Measurements from ENCODE around the gene LRRC28.

Gene LRRC28

DNA sequence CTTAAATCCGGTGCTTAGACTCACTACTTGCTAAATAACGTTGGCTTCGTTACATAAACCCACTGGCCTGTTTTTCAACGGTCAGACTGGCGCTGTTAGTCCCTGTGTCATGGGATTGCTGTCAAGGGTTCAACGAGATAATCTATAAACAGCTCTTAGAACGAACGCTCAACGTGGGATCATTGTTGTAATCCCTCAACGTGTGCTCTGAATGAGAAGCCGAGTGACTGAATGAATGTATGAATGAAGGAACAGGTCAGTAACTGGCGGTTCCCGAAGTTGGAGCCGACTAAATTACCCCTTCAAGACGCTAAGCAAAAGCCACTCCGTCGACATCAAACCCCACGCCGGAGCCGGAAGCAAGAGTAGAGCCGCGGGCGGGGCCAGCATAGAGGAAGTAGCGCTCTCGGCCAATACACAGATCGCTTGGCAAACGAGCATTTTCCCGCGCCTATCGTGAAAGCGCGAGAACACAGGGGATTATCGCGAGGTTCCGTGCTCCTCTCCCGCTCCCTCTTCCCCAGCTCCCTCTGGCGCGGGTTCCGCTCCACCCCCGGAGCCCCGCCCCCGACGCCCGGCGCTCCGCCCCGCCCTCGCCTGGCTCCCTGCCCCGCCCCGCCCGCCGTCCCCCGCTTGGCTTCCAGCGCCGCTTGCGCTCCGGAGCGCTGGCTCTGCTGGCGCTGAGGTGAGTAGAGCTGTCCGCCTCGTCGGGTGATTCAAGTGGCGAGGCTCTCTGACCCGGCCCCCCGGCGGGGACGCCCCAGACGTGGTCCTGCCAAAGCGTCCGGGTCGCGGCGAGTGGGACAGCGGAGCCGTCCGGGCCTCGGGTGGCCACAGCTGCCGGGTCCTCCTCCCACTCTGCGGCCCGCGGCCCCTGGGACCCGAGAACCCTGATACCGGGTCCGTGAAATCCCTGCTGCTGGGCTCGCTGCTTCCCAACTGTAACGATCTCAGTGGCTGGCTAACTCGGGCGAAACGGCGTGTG is at the start of gene LRRC28:
Gene LRRC28 (plus strand): TSS at position 625 of the 985 bp plus-strand sequence. CDS start 4,477 bp downstream, outside the sequence.
- DNase-seq (ENCODE audit: low read depth) = peak; percentile 96
- H3K4me3 ChIP-seq (ENCODE audit: low read depth, low read length) = peak within 1 kb of the TSS; percentile 75
- TF ChIP-seq, protein P1, sequence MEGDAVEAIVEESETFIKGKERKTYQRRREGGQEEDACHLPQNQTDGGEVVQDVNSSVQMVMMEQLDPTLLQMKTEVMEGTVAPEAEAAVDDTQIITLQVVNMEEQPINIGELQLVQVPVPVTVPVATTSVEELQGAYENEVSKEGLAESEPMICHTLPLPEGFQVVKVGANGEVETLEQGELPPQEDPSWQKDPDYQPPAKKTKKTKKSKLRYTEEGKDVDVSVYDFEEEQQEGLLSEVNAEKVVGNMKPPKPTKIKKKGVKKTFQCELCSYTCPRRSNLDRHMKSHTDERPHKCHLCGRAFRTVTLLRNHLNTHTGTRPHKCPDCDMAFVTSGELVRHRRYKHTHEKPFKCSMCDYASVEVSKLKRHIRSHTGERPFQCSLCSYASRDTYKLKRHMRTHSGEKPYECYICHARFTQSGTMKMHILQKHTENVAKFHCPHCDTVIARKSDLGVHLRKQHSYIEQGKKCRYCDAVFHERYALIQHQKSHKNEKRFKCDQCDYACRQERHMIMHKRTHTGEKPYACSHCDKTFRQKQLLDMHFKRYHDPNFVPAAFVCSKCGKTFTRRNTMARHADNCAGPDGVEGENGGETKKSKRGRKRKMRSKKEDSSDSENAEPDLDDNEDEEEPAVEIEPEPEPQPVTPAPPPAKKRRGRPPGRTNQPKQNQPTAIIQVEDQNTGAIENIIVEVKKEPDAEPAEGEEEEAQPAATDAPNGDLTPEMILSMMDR (IDR thresholded peaks at IDR 0.05; ENCODE audit: low read depth, low read length, missing control alignments) = no peak

DNA sequence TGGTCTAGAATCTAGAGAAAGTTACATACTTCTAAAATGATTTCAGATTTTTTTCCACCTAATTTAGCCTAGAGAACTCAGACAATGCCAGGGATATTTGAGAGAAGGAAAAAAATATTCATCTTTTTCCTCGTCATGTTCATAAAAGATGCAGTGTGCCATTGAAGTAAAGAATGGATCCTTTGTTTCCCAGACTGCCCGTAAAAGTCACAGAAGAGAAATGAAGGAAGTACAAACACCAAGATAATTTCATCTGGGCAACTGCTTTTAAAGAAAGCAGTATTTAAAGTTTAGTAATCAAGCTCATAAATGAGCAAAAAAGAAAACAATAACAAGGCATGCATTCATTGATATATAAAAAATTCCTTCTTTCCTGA is 49.1 kb upstream of the LRRC28 start:
- DNase-seq (ENCODE audit: low read depth) = no peak
- H3K4me3 ChIP-seq (ENCODE audit: low read depth, low read length) = no peak overlapping the region
- TF ChIP-seq, protein P1 (IDR thresholded peaks at IDR 0.05; ENCODE audit: low read depth, low read length, missing control alignments) = no peak

DNA sequence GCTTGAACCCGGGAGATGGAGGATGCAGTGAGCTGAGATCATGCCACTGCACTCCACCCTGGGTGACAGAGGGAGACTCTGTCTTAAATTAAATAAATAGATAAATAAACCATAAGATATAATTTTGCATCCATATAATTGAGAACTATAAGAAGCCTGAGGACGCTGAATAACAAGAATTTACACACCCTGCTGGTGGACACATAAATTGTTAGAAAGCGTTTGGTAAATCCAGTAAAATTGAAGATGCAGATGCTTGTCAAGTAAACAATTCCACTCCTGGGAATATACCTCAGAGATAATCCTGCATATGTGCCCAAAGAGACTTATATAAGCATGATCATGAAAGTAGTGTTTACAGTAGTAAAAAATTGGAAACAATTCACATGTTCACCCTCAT is 43.6 kb upstream of the LRRC28 start:
- no peak overlapping the region for H3K4me3 ChIP-seq (ENCODE audit: low read depth, low read length)
- DNase-seq (ENCODE audit: low read depth) = no peak
- TF ChIP-seq, protein P1 (IDR thresholded peaks at IDR 0.05; ENCODE audit: low read depth, low read length, missing control alignments) = no peak

DNA sequence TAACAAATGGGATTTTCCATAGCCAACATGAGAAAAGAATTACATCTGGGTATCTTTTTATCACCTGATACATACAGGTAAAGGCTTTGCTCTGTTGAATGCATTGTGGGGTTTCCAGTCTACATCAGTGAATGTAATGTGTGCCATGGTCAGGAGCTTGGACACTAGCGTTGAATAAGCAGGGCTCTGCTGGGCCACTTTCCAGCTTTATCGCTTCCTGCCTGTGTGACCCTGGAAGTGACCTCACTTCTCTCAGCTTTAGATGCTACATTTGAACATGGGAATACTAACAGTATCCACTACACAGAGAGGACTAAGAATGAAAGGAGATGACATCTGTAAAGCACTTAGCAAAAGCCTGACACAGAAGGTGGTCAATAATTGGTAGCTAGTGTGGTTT is 42.0 kb upstream of the LRRC28 start:
- TF ChIP-seq, protein P1 (IDR thresholded peaks at IDR 0.05; ENCODE audit: low read depth, low read length, missing control alignments) = no peak
- DNase-seq (ENCODE audit: low read depth) = no peak
- H3K4me3 ChIP-seq (ENCODE audit: low read depth, low read length) = no peak overlapping the region

DNA sequence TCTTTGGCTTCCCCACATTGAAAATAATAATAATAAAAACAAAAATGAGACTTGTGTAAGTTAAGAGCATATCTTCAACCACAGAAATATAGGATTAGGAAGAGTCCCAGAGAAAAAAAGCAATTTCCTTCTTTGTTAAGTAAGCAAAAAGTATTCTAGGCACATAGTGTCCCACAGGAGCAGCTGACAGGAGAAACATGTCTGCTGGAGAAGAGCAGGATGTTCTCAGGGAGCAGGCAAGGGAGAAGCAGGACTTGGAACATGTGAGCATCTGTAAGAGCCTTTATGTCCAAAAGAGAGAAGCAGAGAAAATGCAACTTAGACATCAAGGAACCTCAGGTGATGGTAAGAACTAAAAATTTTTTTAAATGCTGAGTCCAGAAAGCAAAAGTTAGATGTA is 40.9 kb upstream of the LRRC28 start:
- TF ChIP-seq, protein P1 (IDR thresholded peaks at IDR 0.05; ENCODE audit: low read depth, low read length, missing control alignments) = no peak
- no peak for DNase-seq (ENCODE audit: low read depth)
- H3K4me3 ChIP-seq (ENCODE audit: low read depth, low read length) = no peak overlapping the region

DNA sequence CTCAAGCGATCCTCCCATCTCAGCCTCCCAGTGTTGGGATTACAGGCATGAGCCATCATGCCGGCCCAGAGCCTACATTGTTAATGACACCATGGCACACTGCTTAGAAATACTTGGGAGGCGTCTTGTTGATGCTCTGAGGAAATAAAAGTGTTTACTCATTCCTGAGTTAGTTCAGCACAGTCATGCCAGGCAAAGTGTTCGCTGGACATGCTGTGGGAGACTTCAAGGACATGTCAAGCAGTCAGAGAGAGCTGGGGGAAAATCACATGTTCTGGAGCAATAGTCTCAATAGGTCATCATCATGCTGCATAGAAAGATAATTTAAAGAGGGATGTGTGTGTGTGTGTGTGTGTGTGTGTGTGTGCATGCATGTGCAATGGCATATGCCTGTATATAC is 39.4 kb upstream of the LRRC28 start:
- DNase-seq (ENCODE audit: low read depth) = no peak
- TF ChIP-seq, protein P1 (IDR thresholded peaks at IDR 0.05; ENCODE audit: low read depth, low read length, missing control alignments) = no peak
- no peak overlapping the region for H3K4me3 ChIP-seq (ENCODE audit: low read depth, low read length)
